Left lung (tissue), 10 donors: ENCODE measurements around the gene OR10H2. TPM values are rescaled to one million over a fixed set of nuclear protein-coding genes. Genes with fewer than 3 reads are reported as not detected.
A peak's percentile ranks its signal among the peaks of the same experiment; 100 is the strongest.

Experiments
- ATAC-seq: fragments of 200-7000 bp; cut with Tn5 transposase; one replicate; pipeline ENCODE4 v1.9.1; 2020; ENCODE audit warnings: moderate library complexity
- DNase-seq, 4 donors: peaks; one replicate each; pipeline ENCODE4 v3.0.0-alpha.2; 2013 to 2020
- H3K27ac ChIP-seq, 2 donors: fragments of 200-600 bp; sonication (generic) in 1 of 2; one replicate each; pipeline versions ENCODE4 v1.5.0 to v1.8.0; 2020 to 2021
- H3K27me3 ChIP-seq, 2 donors: fragments of 200-600 bp; sonication (generic) in 1 of 2; one replicate each; pipeline versions ENCODE4 v1.5.0 to v1.8.0; 2020 to 2021
- H3K36me3 ChIP-seq, 2 donors: fragments of 200-600 bp; sonication (generic) in 1 of 2; one replicate each; pipeline versions ENCODE4 v1.5.0 to v1.8.0; 2020 to 2021
- H3K4me1 ChIP-seq, 2 donors: fragments of 200-600 bp; one replicate each; pipeline ENCODE4 v1.8.0; 2021
- H3K4me3 ChIP-seq, 2 donors: fragments of 200-600 bp; sonication (generic) in 1 of 2; one replicate each; pipeline versions ENCODE4 v1.5.0 to v1.8.0; 2020 to 2021; ENCODE audit warnings: mild to moderate bottlenecking in 1 of 2
- H3K9me3 ChIP-seq, 2 donors: fragments of 200-600 bp; sonication (generic) in 1 of 2; one replicate each; pipeline versions ENCODE4 v1.5.0 to v1.8.0; 2020 to 2021
- intact Hi-C, 2 donors: fragments of 100-400 bp; cut with DNase I; formaldehyde crosslinking; loops; one replicate each; pipeline versions ENCODE4 v1.11.2 to v1.14.2; 2022
- polyA plus RNA-seq, 6 donors: library from polyadenylated mRNA; unstranded; fragments of 120-200 nt; gene quantifications; one replicate each; pipeline ENCODE4 v1.2.1, GENCODE V29; 2013; ENCODE audit not compliant: insufficient read length in 6 of 6
- total RNA-seq, 2 donors: library from RNA; stranded (reverse); fragmentation: NEBNext Ultra II Directional; extraction: Animal tissue kit (Norgen Biotek cat#: 25700); gene quantifications; one replicate each; pipeline ENCODE4 v1.2.1, GENCODE V29; 2021
- TF ChIP-seq, protein P1 (sequence below), 2 donors: fragments of 200-600 bp; sonication (generic) in 1 of 2; IDR thresholded peaks; one replicate each; pipeline versions ENCODE4 v1.5.0 to v1.8.0; 2021; ENCODE audit warnings: antibody characterized with exemption in 2 of 2
- donor health status: DM: no; HTN: yes; CAD: no.
- donor health status: DM: no; HTN: no; CAD: no.

The OR10H2 gene
- total and polyA plus RNA-seq, 8 donors = not detected

GRCh38 chr19:15684828-15685227 lies 43.0 kb upstream of the OR10H2 start:
- Histone ChIP-seq H3K4me1 (no peaks in the 10 kb centered on the region), H3K27ac (no peak overlapping the region), H3K27me3 (no peaks in the 10 kb centered on the region), H3K36me3 (peaks cover 0 to 11% of the 10 kb centered on the region in 2 donors), H3K4me3 (no peak overlapping the region), H3K9me3 (peaks cover 0 to 9% of the 10 kb centered on the region in 2 donors)
- ATAC-seq = no peak
- intact Hi-C loops = no loop called here
- TF ChIP-seq, protein P1, sequence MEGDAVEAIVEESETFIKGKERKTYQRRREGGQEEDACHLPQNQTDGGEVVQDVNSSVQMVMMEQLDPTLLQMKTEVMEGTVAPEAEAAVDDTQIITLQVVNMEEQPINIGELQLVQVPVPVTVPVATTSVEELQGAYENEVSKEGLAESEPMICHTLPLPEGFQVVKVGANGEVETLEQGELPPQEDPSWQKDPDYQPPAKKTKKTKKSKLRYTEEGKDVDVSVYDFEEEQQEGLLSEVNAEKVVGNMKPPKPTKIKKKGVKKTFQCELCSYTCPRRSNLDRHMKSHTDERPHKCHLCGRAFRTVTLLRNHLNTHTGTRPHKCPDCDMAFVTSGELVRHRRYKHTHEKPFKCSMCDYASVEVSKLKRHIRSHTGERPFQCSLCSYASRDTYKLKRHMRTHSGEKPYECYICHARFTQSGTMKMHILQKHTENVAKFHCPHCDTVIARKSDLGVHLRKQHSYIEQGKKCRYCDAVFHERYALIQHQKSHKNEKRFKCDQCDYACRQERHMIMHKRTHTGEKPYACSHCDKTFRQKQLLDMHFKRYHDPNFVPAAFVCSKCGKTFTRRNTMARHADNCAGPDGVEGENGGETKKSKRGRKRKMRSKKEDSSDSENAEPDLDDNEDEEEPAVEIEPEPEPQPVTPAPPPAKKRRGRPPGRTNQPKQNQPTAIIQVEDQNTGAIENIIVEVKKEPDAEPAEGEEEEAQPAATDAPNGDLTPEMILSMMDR (IDR thresholded peaks at IDR 0.05) = no peak
- no peak for DNase-seq

DNA sequence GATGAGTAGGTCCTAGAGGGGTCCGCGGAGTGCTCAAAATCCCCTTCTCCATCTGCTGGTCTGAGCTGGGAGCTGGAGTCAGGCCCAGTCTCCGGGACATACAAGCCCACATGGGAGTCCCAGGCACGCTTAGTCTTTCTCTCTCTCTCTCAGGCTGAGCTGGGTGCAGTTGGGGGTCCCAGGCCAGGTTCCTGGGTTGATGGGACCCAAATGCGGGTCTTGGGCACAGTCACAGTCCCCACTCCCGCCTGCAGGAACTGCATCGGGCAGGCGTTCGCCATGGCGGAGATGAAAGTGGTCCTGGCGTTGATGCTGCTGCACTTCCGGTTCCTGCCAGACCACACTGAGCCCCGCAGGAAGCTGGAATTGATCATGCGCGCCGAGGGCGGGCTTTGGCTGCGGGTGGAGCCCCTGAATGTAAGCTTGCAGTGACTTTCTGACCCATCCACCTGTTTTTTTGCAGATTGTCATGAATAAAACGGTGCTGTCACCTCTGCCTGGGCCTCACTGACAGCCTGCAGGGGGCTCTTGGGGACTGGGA lies 31.1 kb upstream of the OR10H2 start:
- intact Hi-C loops = no loop called here
- TF ChIP-seq, protein P1 (IDR thresholded peaks at IDR 0.05) = no peak
- Histone ChIP-seq H3K9me3 (no peaks in the 10 kb centered on the region), H3K27me3 (no peaks in the 10 kb centered on the region), H3K4me3 (no peak overlapping the region), H3K4me1 (no peaks in the 10 kb centered on the region), H3K27ac (no peak overlapping the region), H3K36me3 (no peaks in the 10 kb centered on the region)
- ATAC-seq (no peak), DNase-seq (no peak)

DNA sequence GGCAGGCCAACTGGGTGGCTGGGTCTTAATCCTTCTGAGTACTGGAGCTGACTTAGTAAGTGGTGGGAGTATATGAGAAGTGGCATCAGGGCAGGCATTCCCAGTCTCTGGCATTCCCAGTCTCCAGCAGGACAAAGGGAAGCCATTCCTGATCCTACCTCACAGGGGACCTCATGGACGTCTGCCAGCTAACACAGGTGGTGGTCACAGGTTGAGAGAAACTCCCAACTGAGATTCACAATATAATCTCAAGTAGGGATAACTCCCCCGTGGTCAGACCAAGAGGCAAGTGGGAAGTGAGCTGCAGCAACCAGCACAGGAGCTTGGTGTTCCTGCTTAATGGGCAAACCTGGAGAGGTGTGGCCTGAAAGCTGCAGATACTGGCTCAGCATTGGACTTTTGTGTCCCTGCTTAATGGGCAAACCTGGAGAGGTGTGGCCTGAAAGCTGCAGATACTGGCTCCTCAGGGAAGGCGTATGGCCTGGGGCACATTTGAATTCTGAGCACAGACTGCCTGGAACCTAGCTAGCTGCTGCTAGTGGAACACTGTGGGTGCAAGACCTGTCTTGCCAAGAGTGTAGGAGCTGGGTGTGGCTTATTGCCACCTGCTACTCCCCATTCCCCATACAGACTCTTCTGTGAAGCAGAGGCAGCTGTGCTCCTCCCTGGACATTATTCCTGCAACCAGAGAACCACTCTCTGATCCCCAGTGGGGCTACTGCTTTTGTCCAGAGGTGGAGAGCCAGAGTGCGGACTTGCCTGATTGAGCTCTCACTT lies 25.9 kb upstream of the OR10H2 start:
- ATAC-seq (no peak), DNase-seq (no peak)
- H3K4me3 ChIP-seq = no peak overlapping the region
- intact Hi-C loops = no loop called here
- peaks cover 6 to 7% of the 10 kb centered on the region in 2 donors for H3K4me1 ChIP-seq
- TF ChIP-seq, protein P1 (IDR thresholded peaks at IDR 0.05) = no peak
- H3K9me3 ChIP-seq = no peaks in the 10 kb centered on the region
- H3K27me3 ChIP-seq = peaks cover 0 to 4% of the 10 kb centered on the region in 2 donors
- no peaks in the 10 kb centered on the region for H3K36me3 ChIP-seq
- no peak overlapping the region for H3K27ac ChIP-seq

DNA sequence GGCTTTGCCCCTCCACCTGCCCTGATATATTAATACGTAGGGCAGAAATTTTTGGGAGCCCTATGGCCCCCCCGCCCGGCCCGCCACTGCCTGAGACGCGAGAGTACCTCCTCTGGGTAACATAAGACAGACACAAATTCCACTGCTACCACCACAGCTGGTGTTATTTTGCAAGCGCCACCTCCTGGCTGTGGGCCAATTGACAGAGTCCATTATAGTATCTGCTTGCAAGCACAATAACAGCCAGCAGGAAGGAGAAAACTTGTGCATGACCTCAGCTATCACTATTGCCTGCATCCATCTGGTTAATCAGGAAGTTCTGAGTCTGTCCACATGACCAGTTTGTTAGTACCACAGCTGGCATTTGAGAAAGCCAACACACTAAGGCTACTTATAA lies 25.3 kb upstream of the OR10H2 start:
- H3K36me3 ChIP-seq = no peaks in the 10 kb centered on the region
- H3K9me3 ChIP-seq = peaks cover 0 to 1% of the 10 kb centered on the region in 2 donors
- peaks cover 6 to 7% of the 10 kb centered on the region in 2 donors for H3K4me1 ChIP-seq
- no peak overlapping the region for H3K27ac ChIP-seq
- ATAC-seq (peak; percentile 63), DNase-seq (peak in 3 of 4 donors; percentile 42 to 90 (median 59))
- peaks cover 0 to 4% of the 10 kb centered on the region in 2 donors for H3K27me3 ChIP-seq
- TF ChIP-seq, protein P1 (IDR thresholded peaks at IDR 0.05) = no peak
- intact Hi-C loops = no loop called here
- no peak overlapping the region for H3K4me3 ChIP-seq

GRCh38 chr19:15714638-15715037 lies 13.2 kb upstream of the OR10H2 start:
- TF ChIP-seq, protein P1 (IDR thresholded peaks at IDR 0.05) = no peak
- no peak overlapping the region for H3K4me3 ChIP-seq
- H3K27me3 ChIP-seq = peaks cover 0 to 18% of the 10 kb centered on the region in 2 donors
- no peak for ATAC-seq
- H3K36me3 ChIP-seq = no peaks in the 10 kb centered on the region
- intact Hi-C loops = no loop called here
- H3K9me3 ChIP-seq = no peaks in the 10 kb centered on the region
- no peak for DNase-seq
- H3K4me1 ChIP-seq = no peaks in the 10 kb centered on the region
- H3K27ac ChIP-seq = no peak overlapping the region
